ENCODE results near the gene KCNMA1.

DNA sequence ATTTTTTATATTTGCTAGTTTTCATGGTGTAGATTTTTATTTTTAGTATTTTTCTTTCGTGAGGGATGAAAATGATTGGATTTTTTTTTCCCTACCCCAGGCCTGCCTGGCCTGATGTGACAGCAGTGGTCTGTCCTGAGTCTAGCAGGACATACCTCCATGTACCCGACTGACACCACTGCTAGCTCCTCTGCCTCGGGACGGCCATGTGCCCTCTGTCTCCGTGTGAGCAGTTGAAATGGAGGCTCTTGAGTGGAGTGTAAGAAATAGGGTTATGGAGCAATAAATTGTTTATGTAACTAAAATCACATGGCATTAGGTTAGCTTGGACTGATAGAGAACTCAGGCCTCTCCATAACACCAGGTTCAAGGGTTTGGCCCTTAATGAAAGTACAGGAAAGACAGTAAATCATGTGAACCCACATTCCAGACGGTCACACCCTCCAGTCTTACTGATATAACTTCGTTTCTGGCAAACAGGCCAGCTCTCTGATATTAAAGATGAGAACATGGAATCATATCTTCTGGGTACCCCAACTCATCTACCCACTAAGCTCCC is 734.1 kb downstream of the KCNMA1 start:
- TF ChIP-seq, protein P1, sequence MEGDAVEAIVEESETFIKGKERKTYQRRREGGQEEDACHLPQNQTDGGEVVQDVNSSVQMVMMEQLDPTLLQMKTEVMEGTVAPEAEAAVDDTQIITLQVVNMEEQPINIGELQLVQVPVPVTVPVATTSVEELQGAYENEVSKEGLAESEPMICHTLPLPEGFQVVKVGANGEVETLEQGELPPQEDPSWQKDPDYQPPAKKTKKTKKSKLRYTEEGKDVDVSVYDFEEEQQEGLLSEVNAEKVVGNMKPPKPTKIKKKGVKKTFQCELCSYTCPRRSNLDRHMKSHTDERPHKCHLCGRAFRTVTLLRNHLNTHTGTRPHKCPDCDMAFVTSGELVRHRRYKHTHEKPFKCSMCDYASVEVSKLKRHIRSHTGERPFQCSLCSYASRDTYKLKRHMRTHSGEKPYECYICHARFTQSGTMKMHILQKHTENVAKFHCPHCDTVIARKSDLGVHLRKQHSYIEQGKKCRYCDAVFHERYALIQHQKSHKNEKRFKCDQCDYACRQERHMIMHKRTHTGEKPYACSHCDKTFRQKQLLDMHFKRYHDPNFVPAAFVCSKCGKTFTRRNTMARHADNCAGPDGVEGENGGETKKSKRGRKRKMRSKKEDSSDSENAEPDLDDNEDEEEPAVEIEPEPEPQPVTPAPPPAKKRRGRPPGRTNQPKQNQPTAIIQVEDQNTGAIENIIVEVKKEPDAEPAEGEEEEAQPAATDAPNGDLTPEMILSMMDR (IDR thresholded peaks at IDR 0.05), result no peak
- TF ChIP-seq YY1 (IDR thresholded peaks at IDR 0.05; ENCODE audit: low read depth) (no peak), FOXM1 (IDR thresholded peaks at IDR 0.05; ENCODE audit: low read depth) (no peak), SIN3A (IDR thresholded peaks at IDR 0.05; ENCODE audit: borderline replicate concordance, low read depth, low read length) (no peak), POLR2AphosphoS5 (IDR thresholded peaks at IDR 0.05; ENCODE audit: low read depth, low read length) (no peak), EZH2phosphoT487 (IDR thresholded peaks at IDR 0.05; ENCODE audit: borderline replicate concordance, low read depth) (no peak), NFIC (IDR thresholded peaks at IDR 0.05; ENCODE audit: borderline replicate concordance) (no peak), RCOR1 (IDR thresholded peaks at IDR 0.05; ENCODE audit: low read length) (no peak), MEF2A (IDR thresholded peaks at IDR 0.05; ENCODE audit: borderline replicate concordance, low read depth) (no peak)
- TF ChIP-seq, protein P2, sequence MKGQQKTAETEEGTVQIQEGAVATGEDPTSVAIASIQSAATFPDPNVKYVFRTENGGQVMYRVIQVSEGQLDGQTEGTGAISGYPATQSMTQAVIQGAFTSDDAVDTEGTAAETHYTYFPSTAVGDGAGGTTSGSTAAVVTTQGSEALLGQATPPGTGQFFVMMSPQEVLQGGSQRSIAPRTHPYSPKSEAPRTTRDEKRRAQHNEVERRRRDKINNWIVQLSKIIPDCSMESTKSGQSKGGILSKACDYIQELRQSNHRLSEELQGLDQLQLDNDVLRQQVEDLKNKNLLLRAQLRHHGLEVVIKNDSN (IDR thresholded peaks at IDR 0.05; ENCODE audit: borderline replicate concordance, low read depth), result no peak
- TF ChIP-seq, protein P3, sequence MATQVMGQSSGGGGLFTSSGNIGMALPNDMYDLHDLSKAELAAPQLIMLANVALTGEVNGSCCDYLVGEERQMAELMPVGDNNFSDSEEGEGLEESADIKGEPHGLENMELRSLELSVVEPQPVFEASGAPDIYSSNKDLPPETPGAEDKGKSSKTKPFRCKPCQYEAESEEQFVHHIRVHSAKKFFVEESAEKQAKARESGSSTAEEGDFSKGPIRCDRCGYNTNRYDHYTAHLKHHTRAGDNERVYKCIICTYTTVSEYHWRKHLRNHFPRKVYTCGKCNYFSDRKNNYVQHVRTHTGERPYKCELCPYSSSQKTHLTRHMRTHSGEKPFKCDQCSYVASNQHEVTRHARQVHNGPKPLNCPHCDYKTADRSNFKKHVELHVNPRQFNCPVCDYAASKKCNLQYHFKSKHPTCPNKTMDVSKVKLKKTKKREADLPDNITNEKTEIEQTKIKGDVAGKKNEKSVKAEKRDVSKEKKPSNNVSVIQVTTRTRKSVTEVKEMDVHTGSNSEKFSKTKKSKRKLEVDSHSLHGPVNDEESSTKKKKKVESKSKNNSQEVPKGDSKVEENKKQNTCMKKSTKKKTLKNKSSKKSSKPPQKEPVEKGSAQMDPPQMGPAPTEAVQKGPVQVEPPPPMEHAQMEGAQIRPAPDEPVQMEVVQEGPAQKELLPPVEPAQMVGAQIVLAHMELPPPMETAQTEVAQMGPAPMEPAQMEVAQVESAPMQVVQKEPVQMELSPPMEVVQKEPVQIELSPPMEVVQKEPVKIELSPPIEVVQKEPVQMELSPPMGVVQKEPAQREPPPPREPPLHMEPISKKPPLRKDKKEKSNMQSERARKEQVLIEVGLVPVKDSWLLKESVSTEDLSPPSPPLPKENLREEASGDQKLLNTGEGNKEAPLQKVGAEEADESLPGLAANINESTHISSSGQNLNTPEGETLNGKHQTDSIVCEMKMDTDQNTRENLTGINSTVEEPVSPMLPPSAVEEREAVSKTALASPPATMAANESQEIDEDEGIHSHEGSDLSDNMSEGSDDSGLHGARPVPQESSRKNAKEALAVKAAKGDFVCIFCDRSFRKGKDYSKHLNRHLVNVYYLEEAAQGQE (IDR thresholded peaks at IDR 0.05; ENCODE audit: low read depth, low read length), result no peak

Measured in SK-N-SH (cell line).